Activated T-cell treated with anti-CD3 and anti-CD28 coated beads for 4 hours (primary cell): Measurements from ENCODE around the gene ENKUR.
"Not testable (repeated sequence)": the region's sequence is repeated elsewhere in the genome, so short reads cannot be mapped to it uniquely, and the experiment has no call there.

Experiments used
- DNase-seq: peaks from one replicate; pipeline ENCODE4 v3.0.0-alpha.2; 2020

ENKUR gene

GRCh38 chr10:24969841-24970281 lies 46.1 kb downstream of the ENKUR start:
- no peak for DNase-seq

- DNase-seq, result not testable (repeated sequence)
Measured at GRCh38 chr10:24968951-24969350, 47.0 kb downstream of the ENKUR start.

- DNase-seq, result no peak
Measured at GRCh38 chr10:24968349-24968748, 47.6 kb downstream of the ENKUR start.

GRCh38 chr10:24966962-24967481 lies 48.9 kb downstream of the ENKUR start:
- no peak for DNase-seq

GRCh38 chr10:24965051-24965450 lies 50.9 kb downstream of the ENKUR start:
- DNase-seq, result no peak

DNA sequence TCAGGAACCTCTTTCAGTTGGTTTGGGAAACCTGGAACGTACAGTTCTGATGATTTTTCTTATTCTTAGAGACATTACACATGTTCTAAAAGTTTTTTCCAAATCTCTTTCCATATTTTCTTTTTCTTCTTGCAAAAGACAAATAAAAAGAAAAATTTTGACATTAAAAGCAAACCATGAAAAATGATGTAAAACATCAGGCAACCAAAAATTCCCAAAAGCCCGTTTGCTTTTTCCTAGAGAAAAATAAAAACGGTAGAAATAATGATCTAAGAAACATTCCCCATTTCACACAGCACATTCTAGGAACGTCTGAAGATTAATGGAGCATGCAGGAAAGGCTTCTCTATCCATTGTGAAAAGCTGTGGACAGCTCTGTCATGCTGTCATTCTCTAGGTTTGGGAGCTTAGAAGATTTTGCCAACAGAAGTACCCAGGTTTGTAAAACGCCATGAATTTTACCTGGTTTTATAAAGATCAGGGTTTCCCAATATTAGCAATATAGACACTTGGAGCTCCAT lies 52.4 kb downstream of the ENKUR start:
- DNase-seq, result no peak

- no peak for DNase-seq
Measured at GRCh38 chr10:24962995-24963394, 53.0 kb downstream of the ENKUR start.

DNA sequence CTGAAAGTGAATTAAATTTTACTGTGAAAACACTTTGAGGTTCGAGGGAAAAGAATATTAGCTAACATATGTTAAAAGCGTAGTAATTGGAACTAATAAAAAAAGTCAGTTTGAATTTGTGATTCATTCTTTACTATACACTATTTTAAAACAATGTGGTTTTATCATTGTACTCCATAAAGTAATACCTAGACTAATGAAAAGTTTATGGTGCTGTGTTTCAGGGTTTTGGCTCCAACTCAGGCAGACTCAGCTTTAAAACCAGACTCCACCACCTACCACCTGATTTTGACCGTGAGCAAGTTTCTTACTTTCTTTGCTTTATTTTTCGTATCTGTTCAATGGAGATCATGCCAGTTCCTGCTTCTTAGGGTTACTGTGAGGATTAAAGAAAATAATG lies 54.4 kb downstream of the ENKUR start:
- no peak for DNase-seq

DNA sequence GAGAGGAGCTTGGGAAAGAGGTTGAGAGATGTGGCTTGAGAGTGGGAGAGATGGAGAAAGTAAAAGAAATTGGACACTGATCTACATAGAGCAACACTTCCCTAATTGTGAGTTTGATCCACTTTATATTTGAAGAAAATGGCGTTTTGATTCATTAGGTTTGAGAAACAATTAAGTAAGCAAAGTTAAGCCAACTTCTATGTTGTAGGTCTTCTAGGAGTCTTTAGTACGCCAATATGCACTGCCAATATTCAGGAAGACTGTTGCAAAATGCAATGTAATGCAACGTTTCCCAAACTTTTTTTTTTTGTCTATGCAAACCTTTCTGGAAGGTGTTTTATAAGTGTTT lies 56.6 kb downstream of the ENKUR start:
- DNase-seq, result no peak

- DNase-seq, result no peak
Measured at GRCh38 chr10:24958721-24959381, 57.1 kb downstream of the ENKUR start.

GRCh38 chr10:24958091-24958720 lies 57.8 kb downstream of the ENKUR start:
- no peak for DNase-seq

- not testable (repeated sequence) for DNase-seq
Measured at GRCh38 chr10:24957624-24958051, 58.3 kb downstream of the ENKUR start.

GRCh38 chr10:24953675-24954074 lies 62.3 kb downstream of the ENKUR start:
- DNase-seq, result no peak

- peak; percentile 33 for DNase-seq
Measured at GRCh38 chr10:24952707-24953645, 63.0 kb downstream of the ENKUR start.

DNA sequence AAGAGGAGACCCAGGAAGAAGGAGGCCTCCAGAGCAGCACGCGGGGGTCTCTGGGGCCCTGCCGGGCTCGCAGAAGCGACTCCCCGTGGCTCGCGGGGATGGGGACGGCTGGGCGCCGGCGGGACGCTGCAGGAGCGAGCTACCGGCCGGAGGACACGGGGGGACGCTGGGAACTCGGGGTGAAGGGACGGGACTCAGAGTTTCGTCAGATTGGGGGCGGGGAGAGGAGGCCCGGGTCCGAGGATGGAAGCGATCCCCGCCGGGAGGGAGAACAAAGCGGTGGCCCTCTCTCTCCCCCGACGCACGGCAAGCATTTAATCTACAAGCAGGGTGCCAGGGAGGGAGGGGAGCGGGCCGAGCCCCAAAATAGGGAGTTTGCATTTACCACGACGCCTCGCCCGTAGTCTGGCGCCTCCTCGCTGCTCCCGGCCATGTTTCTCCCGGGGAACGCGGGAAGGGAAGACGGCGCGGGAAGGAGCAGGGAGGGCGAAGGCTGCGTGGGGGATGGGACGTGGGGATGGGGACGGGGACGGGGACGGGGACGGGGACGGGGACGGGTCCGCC lies 63.7 kb downstream of the ENKUR start, which contains the start of gene PRTFDC1:
TSS of gene PRTFDC1 (minus strand) at position 464 of the 564 bp plus-strand sequence. CDS start at position 433, 31 bp downstream.
- DNase-seq, result no peak

- no peak for DNase-seq
Measured at GRCh38 chr10:24951201-24952142, 64.5 kb downstream of the ENKUR start.

GRCh38 chr10:24950439-24950838 lies 65.5 kb downstream of the ENKUR start:
- DNase-seq, result no peak

DNA sequence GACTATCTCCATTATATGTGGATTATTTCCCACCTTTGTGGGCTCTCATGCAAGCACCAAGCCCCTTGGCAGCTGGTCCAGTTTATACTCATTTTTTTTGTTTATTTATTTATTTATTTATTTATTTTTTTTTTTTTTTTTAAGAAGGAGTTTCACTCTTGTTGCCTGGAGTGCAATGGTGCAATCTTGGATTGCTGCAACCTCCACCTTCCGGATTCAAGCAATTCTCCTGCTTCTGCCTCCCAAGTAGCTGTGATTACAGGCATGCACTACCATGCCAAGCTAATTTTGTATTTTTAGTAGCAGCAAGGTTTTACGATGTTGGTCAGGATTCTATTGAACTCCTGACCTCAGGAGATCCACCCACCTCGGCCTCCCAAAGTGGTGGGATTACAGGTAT lies 66.3 kb downstream of the ENKUR start:
- no peak for DNase-seq

DNA sequence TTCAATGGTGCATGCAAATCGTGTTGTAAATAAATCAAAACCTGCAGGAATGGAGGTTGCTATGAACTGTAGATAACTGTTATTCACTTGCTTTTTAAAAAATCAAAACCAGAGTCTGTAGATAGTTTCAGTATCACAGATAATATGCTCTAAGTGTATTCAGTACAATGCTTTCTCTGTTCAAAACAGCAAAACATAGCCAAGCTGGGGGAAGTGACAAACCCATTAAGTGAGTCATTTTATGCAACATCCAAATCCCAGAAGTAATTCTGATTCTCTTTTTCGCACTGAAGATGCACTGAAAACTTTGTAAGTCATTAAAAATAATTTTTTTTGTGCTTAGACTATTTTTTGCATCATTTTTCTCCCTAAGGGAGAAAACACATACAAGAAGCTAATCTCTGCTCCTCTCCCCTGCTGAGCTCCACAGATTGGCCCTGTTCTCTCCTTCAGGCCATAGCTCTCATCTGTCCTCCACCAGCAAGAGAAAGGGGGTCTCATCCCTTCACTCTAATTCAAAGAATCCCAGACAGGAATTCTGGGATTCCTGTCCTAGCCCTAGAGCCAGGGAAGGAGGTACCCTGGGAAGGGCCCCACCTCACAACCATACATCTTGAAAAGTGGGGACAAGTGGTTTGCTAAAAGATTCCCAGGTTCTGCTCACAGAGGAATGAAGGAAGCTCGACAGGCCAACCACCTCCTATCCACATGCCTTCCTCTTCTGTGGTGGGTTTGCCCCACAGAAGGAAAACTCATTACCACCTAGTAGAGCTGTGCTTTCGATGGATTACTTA lies 68.5 kb downstream of the ENKUR start:
- DNase-seq, result no peak

DNA sequence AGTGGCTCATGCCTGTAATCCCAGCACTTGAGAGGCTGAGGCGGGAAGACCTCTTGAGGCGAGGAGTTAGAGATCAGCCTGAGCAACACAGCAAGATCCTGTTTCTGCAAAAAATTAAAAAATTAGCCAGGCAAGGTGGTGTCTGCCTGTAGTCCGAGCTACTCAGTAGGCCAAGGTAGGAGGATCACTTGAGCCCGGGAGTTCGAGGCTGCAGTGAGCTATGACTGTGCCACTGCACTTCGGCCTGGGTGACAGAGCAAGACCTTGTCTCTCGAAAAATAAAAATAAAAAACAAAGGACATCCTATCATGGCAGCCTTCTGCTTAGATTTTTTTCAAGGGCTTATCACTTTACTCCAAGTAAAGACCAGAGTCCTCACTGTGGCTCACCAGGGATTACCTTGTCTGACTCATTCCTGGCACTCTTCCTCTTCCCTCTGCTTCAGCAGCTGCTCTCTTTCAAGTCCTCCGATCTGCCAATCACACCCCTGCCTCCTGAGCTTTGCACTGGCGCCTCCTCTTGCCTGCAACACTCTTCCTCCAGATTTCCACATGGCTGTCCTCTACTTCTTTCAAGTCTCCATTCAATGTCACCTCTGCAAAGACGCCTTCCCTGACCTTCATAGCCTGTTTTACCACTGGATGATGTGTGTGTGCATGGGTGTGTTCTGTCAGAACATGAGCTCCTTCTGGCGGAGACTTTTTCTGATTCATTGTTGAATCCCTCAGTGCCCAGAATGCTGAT lies 71.3 kb downstream of the ENKUR start:
- no peak for DNase-seq
